Choroid plexus epithelial cell (primary cell): Measurements from ENCODE around the gene BANP.
"Not testable (repeated sequence)": the region's sequence is repeated elsewhere in the genome, so short reads cannot be mapped to it uniquely, and the experiment has no call there.

Source experiments
- DNase-seq: peaks from one replicate; pipeline ENCODE4 v3.0.0-alpha.2; 2010; ENCODE audit warnings: low read depth
- H3K4me3 ChIP-seq: 2 replicates; pipeline ENCODE4 v1.5.1; 2011; ENCODE audit warnings: low read depth, mild to moderate bottlenecking, control low read depth, low read length, moderate library complexity
- TF ChIP-seq, protein P1 (sequence below): conservative IDR thresholded peaks from 2 replicates; pipeline ENCODE4 v1.5.1; 2011; ENCODE audit warnings: low read depth, mild to moderate bottlenecking, control low read depth, inconsistent platforms, low read length, moderate library complexity

BANP gene

GRCh38 chr16:88116121-88116520 lies 164.9 kb downstream of the BANP start:
- H3K4me3 ChIP-seq: no peak overlapping the region
- TF ChIP-seq, protein P1, sequence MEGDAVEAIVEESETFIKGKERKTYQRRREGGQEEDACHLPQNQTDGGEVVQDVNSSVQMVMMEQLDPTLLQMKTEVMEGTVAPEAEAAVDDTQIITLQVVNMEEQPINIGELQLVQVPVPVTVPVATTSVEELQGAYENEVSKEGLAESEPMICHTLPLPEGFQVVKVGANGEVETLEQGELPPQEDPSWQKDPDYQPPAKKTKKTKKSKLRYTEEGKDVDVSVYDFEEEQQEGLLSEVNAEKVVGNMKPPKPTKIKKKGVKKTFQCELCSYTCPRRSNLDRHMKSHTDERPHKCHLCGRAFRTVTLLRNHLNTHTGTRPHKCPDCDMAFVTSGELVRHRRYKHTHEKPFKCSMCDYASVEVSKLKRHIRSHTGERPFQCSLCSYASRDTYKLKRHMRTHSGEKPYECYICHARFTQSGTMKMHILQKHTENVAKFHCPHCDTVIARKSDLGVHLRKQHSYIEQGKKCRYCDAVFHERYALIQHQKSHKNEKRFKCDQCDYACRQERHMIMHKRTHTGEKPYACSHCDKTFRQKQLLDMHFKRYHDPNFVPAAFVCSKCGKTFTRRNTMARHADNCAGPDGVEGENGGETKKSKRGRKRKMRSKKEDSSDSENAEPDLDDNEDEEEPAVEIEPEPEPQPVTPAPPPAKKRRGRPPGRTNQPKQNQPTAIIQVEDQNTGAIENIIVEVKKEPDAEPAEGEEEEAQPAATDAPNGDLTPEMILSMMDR: no peak
- no peak for DNase-seq

DNA sequence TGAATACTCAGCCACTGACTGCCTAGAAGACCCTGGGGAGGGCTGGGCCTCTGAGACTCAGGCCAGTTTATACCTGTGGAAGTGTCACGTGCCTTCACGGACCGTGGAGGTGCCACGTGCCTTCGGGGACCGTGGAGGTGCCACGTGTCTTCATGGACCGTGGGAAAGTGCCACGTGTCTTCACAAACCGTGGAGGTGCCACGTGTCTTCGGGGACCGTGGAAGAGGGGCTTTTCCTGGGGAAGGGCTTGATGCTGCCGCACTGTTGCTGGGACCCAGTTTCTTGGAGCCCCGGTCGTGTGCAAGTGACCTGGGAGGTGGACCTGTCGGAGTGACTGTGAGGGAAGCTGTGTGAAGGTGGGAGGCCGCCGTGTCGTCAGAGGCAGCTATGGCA lies 166.2 kb downstream of the BANP start:
- no peak overlapping the region for H3K4me3 ChIP-seq
- TF ChIP-seq, protein P1: no peak
- DNase-seq: no peak

- DNase-seq: no peak
- H3K4me3 ChIP-seq: no peak overlapping the region
- TF ChIP-seq, protein P1: no peak
Measured at GRCh38 chr16:88118376-88118775, 167.1 kb downstream of the BANP start.

DNA sequence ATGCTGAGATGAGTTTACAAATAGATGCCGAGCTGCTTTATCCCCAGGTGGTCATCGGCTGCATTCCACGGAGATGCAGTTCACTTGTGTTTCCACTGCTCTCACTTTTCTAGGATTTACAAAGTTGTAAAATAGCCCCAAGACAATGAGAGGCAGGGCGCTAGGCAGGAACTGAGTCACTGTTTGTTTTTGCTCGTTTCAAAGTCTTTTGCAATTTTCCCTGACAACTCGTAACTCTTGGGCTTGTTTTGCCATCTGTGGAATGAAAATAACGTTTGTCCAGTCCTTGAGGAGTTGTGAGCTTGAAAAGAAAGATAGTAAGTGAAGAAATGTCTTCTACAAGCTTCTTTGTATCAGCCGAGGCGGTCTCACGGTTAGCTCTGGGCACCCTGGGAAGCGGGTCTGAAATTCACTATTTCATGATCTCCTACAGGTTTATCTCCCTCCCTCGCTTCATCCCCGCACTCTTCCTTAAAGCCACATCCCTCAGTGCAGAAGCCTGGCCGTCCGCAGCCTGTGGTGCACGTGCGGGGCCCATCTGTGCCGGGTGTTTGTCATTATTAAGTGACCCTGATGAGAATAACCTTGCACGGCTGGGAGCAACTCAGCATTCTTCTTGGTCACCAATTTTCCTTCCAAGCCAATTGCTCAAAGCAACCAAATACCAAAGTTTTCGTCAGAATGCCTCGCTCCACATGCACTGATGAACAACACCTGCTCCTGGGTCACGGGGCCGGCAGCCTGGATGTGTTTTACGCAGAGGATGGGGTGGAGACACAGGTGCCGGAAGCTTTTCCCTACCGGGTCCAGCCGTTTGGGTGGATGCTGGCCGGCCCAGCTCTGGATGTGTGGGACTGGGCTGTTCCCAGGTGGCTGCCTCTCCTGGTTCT lies 167.9 kb downstream of the BANP start:
- DNase-seq: peak; percentile 95
- H3K4me3 ChIP-seq: not testable (repeated sequence)
- TF ChIP-seq, protein P1: peak; percentile 3

DNA sequence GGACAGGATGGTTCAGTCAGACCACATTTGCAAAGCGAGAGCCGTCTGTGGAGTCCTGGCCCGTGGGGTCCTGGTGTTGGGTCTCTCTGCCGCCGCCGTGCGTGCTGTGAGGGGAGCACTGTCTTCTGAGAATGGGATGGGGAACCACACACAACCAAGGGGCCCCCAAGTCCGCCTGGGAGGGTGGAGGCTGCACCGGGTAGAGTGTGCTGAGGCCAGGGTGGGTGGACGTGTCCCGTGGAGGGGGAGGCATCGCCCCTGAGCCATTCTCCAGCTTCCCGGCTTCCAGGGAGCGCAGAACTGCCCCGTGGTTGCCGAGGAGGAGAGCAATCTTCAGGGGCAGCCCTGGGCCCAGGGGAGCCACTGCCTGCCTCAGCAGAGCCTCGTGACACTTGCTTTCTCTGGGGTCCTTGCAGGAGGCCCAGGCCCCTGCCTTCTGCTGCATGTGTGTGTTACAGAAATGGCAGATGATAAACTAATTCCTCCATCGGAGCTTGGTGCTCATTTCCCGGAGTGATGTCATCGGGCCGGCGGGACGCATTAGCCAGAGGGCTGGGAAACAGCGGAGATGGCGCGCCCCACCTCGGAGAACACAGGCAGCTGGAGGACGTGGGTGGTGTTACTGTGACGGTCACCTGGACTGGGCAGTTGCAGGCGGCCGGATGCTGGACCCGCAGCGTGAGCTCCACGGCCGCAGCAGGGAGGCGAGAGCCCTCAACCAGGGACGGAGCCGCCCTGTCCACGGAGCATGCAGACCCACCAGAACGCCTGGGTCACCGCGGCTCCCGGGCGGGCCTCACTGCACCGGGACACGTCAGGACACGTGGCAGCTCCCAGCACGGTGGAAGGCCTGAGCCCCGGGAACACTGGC lies 168.9 kb downstream of the BANP start:
- not testable (repeated sequence) for H3K4me3 ChIP-seq, DNase-seq

DNA sequence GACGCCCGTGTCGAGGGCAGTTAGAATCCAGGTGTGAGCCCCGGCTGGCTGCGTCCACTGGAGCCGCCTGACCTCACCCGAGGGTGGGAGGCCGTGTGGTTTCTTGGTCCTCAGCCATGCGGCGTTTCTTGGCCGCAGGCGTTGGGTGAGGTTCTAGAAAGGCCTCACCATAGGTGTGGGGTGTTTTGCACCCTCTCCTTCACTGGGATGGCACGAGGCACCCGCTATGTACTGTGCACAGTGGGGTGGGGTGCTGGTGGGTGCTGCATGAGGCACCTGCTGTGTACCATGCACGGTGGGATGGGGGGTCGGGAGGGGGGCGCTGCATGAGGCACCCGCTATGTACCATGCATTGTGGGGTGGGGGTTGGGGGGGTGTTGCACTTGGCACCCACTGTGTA lies 169.6 kb downstream of the BANP start:
- no peak for DNase-seq
- TF ChIP-seq, protein P1: no peak
- H3K4me3 ChIP-seq: no peak overlapping the region

- not testable (repeated sequence) for H3K4me3 ChIP-seq
- DNase-seq: peak; percentile 37
Measured at GRCh38 chr16:88121391-88121790, 170.2 kb downstream of the BANP start.
